Tibial artery (tissue), 4 donors: ENCODE results near the gene TIFAB.

Experiments used
- DNase-seq, 2 donors: peaks; one replicate each; pipeline ENCODE4 v3.0.0-alpha.2; 2019
- H3K27ac ChIP-seq, 2 donors: fragments of 200-600 bp; sonication (generic) in 1 of 2; 1 replicate in 1 of 2; 2 replicates in 1 of 2; pipeline ENCODE4 v1.5.1; 2018 to 2019; ENCODE audit warnings: mild to moderate bottlenecking in 1 of 2
- H3K27me3 ChIP-seq, 2 donors: fragments of 200-600 bp; sonication (generic) in 1 of 2; one replicate each; pipeline versions ENCODE4 v1.5.1 to v1.6.0; 2016 to 2019
- H3K36me3 ChIP-seq, 3 donors: fragments of 200-600 bp; sonication (generic) in 2 of 3; one replicate each; pipeline ENCODE4 v1.5.1; 2016 to 2019; ENCODE audit warnings: mild to moderate bottlenecking in 2 of 3
- H3K4me1 ChIP-seq, 4 donors: fragments of 200-600 bp; sonication (generic) in 2 of 4; 1 replicate in 3 of 4; 2 replicates in 1 of 4; pipeline ENCODE4 v1.5.1; 2016 to 2019
- H3K4me3 ChIP-seq, 2 donors: fragments of 200-600 bp; sonication (generic) in 1 of 2; 1 replicate in 1 of 2; 2 replicates in 1 of 2; pipeline ENCODE4 v1.5.1; 2018 to 2019; ENCODE audit warnings: mild to moderate bottlenecking in 2 of 2
- H3K9me3 ChIP-seq, 3 donors: fragments of 200-600 bp; sonication (generic) in 1 of 3; one replicate each; pipeline ENCODE4 v1.5.1; 2016 to 2019
- intact Hi-C: fragments of 100-400 bp; cut with DNase I; formaldehyde crosslinking; loops from one replicate; pipeline ENCODE4 v1.15.0; 2023; ENCODE audit warnings: low total_unique reads
- TF ChIP-seq, protein P1 (sequence below), 2 experiments: fragments of 200-600 bp in 1 of 2; fragments of 450-650 bp in 1 of 2; IDR thresholded peaks; one replicate each; pipeline ENCODE4 v1.5.1; 2017 to 2019; ENCODE audit warnings: antibody characterized with exemption in 2 of 2, mild to moderate bottlenecking in 1 of 2, moderate library complexity in 1 of 2

The TIFAB gene

DNA sequence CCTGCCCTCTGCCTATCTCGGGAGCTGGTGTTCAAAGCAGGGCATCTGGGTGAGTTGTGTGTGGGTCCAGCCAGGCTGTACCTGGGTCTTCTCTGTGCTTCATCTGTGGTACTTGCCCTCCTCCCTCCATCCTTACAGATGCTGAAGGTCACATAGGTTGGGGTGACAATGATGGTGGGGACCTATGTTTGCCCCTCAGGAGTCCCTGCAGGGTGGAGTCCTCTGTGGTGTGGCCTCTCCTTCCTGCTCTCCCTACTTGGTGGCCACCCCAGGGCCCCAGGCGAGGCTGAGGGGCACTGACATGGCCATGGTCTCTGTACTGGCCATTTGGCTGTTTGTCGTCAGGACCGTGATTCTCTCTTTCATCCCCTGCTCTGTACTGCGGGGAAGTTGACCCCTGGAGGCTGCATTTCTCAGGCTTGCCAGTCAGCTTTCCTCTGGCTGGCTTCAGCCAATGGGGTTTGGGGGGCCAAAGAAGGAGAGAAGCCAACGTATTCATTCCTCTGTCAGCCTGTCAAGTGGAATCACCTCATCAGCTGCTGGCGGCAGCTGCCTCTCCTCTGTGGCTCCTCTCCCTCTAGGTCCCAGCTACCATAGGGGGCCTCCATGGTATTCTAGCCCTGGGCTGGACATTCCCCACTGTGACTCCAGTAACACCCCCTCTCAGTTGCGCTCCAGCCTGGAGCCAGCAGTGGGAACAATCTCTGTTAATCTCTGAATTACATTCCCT is 9.6 kb downstream of the TIFAB start:
- intact Hi-C loops, result no loop called here
- H3K4me3 ChIP-seq, result no peak overlapping the region
- no peak overlapping the region for H3K27ac ChIP-seq
- TF ChIP-seq, protein P1, sequence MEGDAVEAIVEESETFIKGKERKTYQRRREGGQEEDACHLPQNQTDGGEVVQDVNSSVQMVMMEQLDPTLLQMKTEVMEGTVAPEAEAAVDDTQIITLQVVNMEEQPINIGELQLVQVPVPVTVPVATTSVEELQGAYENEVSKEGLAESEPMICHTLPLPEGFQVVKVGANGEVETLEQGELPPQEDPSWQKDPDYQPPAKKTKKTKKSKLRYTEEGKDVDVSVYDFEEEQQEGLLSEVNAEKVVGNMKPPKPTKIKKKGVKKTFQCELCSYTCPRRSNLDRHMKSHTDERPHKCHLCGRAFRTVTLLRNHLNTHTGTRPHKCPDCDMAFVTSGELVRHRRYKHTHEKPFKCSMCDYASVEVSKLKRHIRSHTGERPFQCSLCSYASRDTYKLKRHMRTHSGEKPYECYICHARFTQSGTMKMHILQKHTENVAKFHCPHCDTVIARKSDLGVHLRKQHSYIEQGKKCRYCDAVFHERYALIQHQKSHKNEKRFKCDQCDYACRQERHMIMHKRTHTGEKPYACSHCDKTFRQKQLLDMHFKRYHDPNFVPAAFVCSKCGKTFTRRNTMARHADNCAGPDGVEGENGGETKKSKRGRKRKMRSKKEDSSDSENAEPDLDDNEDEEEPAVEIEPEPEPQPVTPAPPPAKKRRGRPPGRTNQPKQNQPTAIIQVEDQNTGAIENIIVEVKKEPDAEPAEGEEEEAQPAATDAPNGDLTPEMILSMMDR (IDR thresholded peaks at IDR 0.05), result no peak
- H3K4me1 ChIP-seq, result peaks cover 0 to 9% (median 2%) of the 10 kb centered on the region in 4 donors
- no peak for DNase-seq
- H3K36me3 ChIP-seq, result no peaks in the 10 kb centered on the region
- H3K27me3 ChIP-seq, result peaks cover 0 to 10% of the 10 kb centered on the region in 2 donors
- H3K9me3 ChIP-seq, result no peaks in the 10 kb centered on the region

DNA sequence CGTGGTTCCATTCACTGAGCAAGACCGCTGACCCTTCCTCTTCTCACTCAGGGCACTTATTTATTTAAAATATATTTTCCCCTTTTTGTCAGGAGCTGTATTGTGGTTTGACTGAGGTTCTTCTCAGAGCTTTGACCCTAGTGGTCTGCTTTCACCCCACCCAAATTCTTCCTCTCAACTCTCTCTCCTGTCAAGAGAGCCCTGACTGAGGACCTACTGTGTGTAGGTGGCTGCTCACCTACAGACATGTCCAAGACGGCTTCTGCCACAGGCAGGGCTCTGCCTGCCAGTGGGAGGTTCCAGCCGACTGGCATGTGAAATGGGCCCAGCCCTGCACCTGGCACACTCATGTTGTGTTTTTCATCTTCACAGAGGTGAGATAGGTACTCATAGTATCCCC is 10.2 kb downstream of the TIFAB start:
- H3K27me3 ChIP-seq, result peaks cover 0 to 5% of the 10 kb centered on the region in 2 donors
- peaks cover 0 to 9% (median 2%) of the 10 kb centered on the region in 4 donors for H3K4me1 ChIP-seq
- DNase-seq, result no peak
- H3K9me3 ChIP-seq, result no peaks in the 10 kb centered on the region
- intact Hi-C loops, result no loop called here
- no peak overlapping the region for H3K27ac ChIP-seq
- H3K4me3 ChIP-seq, result no peak overlapping the region
- TF ChIP-seq, protein P1 (IDR thresholded peaks at IDR 0.05), result no peak
- no peaks in the 10 kb centered on the region for H3K36me3 ChIP-seq

DNA sequence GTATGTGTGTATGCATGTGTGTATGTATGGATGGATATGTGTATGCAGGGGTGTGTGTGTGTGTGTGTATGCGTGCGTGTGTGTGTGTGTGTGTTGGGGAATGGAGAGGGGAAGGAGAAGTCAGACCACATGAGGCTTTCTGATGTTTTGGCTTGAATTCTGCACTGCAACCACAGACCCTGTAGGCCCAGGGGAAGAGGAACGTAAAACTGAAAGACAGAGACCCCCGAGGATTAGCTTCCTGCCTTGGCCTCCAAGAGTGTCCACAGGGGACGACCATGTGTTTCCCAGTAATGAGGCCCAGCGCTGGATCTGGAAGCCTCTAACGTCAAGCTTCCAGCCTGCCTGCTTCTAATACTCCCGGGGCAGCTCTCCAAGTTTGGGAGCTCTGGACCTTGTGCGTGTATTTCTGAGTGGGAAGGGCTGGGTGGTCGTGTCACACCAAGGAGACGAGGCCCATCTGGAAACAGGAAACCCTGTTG is 10.8 kb downstream of the TIFAB start:
- H3K4me1 ChIP-seq, result peaks cover 0 to 9% (median 2%) of the 10 kb centered on the region in 4 donors
- TF ChIP-seq, protein P1 (IDR thresholded peaks at IDR 0.05), result no peak
- no peak for DNase-seq
- H3K4me3 ChIP-seq, result no peak overlapping the region
- H3K9me3 ChIP-seq, result no peaks in the 10 kb centered on the region
- H3K27ac ChIP-seq, result no peak overlapping the region
- intact Hi-C loops, result no loop called here
- no peaks in the 10 kb centered on the region for H3K36me3 ChIP-seq
- H3K27me3 ChIP-seq, result peaks cover 0 to 7% of the 10 kb centered on the region in 2 donors

DNA sequence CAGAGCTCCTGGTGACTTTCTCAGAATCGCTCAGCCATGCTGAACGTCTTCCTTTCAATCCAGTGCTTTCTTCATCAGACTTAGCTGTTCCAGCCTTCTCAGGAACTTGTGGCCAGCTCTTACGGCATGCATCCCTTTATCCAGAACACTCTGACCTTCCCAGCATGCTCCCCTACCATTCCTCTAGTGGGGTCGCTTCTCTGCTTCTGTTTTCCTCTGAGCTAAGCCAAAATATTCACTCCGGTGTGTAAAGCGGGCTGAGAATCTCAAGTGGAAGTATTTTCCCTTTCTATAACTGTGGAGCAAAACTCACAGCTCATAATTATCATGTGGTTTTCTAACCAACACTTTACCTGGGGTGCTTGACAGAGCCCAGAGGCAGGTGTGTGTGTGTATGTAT is 11.2 kb downstream of the TIFAB start:
- Histone ChIP-seq H3K4me1 (peaks cover 0 to 9% (median 2%) of the 10 kb centered on the region in 4 donors), H3K27ac (no peak overlapping the region), H3K9me3 (no peaks in the 10 kb centered on the region), H3K4me3 (no peak overlapping the region), H3K27me3 (peaks cover 0 to 9% of the 10 kb centered on the region in 2 donors), H3K36me3 (no peaks in the 10 kb centered on the region)
- intact Hi-C loops, result no loop called here
- DNase-seq, result no peak
- TF ChIP-seq, protein P1 (IDR thresholded peaks at IDR 0.05), result no peak

DNA sequence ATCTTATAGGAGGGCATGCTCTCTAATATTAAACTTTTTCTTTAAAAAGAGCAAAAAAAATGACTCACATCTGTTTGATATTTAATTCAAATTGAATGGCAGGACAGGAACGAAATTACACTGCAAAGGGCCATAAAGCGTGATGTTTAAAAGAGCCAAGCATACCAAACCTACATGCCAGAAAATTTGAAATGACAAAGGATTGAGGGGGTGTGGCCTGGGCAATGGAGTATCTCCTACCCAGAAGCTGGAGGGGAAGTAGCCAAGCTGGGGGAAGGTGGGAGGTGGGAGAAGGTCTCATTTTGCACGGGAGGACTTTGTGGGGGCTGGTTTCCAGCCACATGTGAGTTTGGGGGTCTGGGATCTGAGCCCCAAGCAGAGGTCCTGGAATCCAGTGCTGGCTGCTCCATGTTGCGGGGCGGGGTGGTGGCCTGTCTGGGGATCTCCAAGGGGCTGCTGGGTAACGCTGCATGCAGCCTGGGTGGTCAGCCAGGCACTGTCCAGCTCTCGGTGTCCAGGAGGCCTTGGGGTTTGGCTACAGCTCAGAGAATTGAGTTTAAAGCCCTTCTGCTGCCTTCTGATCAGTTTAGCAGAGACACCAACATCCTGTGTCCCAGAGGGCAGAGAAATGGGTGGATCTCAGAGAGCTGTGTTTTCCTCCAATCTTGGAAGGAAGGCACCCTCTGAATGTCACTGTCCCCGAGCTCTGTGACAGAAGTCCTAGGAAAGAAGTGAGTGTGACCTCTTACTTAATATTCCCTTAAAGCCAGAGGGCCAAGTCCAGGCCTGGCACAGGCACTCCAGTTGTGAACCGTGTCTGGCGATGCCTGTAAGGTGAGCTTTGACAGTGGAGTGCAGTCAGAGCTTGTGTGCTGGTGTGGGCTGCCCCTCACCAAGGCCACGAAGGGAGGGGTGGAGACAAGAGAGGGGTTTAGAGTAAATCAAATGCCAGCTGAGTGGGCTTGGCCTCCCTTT is 12.6 kb downstream of the TIFAB start:
- Histone ChIP-seq H3K36me3 (no peaks in the 10 kb centered on the region), H3K4me1 (peaks cover 0 to 9% (median 2%) of the 10 kb centered on the region in 4 donors), H3K27ac (no peak overlapping the region), H3K4me3 (no peak overlapping the region), H3K27me3 (peaks cover 0 to 22% of the 10 kb centered on the region in 2 donors), H3K9me3 (no peaks in the 10 kb centered on the region)
- intact Hi-C loops, result no loop called here
- DNase-seq, result no peak
- TF ChIP-seq, protein P1 (IDR thresholded peaks at IDR 0.05), result no peak
